ENCODE data around the gene FAM187B.

FAM187B gene

GRCh38 chr19:35256566-35256965 is 28.0 kb upstream of the FAM187B start:
- Histone ChIP-seq H4K20me1 (ENCODE audit: insufficient read depth) (no peaks in the 10 kb centered on the region), H3K9ac (no peak overlapping the region), H3K4me3 (IDR thresholded peaks at IDR 0.05; ENCODE audit: insufficient read depth, low read depth, low read length) (no peak overlapping the region), H3K27me3 (ENCODE audit: insufficient read depth, low read depth) (no peaks in the 10 kb centered on the region), H2AFZ (ENCODE audit: low read depth) (no peak overlapping the region), H3K79me2 (ENCODE audit: insufficient read depth, low read depth) (no peaks in the 10 kb centered on the region), H3K4me2 (no peak overlapping the region), H3K4me1 (ENCODE audit: low read depth, poor library complexity, severe bottlenecking) (no peaks in the 10 kb centered on the region), H3K27ac (no peak overlapping the region), H3K36me3 (ENCODE audit: insufficient read depth) (no peaks in the 10 kb centered on the region)
- TF ChIP-seq CTCF (conservative IDR thresholded peaks at IDR 0.05; ENCODE audit: low read depth, low read length), result no peak

- no peak overlapping the region for H3K27ac ChIP-seq
- H4K20me1 ChIP-seq (ENCODE audit: insufficient read depth), result no peaks in the 10 kb centered on the region
- TF ChIP-seq CTCF (conservative IDR thresholded peaks at IDR 0.05; ENCODE audit: low read depth, low read length), result no peak
- no peak overlapping the region for H2AFZ ChIP-seq (ENCODE audit: low read depth)
- no peaks in the 10 kb centered on the region for H3K79me2 ChIP-seq (ENCODE audit: insufficient read depth, low read depth)
- no peak overlapping the region for H3K4me3 ChIP-seq (IDR thresholded peaks at IDR 0.05; ENCODE audit: insufficient read depth, low read depth, low read length)
- H3K9ac ChIP-seq, result no peak overlapping the region
- no peaks in the 10 kb centered on the region for H3K36me3 ChIP-seq (ENCODE audit: insufficient read depth)
- H3K4me2 ChIP-seq, result no peak overlapping the region
- H3K27me3 ChIP-seq (ENCODE audit: insufficient read depth, low read depth), result no peaks in the 10 kb centered on the region
- no peaks in the 10 kb centered on the region for H3K4me1 ChIP-seq (ENCODE audit: low read depth, poor library complexity, severe bottlenecking)
Observed at GRCh38 chr19:35254341-35255297, 26.1 kb upstream of the FAM187B start.

GRCh38 chr19:35253316-35254286 is 25.1 kb upstream of the FAM187B start:
- TF ChIP-seq CTCF (conservative IDR thresholded peaks at IDR 0.05; ENCODE audit: low read depth, low read length), result no peak
- Histone ChIP-seq H3K4me1 (ENCODE audit: low read depth, poor library complexity, severe bottlenecking) (no peaks in the 10 kb centered on the region), H4K20me1 (ENCODE audit: insufficient read depth) (no peaks in the 10 kb centered on the region), H2AFZ (ENCODE audit: low read depth) (no peak overlapping the region), H3K9ac (no peak overlapping the region), H3K27me3 (ENCODE audit: insufficient read depth, low read depth) (no peaks in the 10 kb centered on the region), H3K27ac (no peak overlapping the region), H3K79me2 (ENCODE audit: insufficient read depth, low read depth) (no peaks in the 10 kb centered on the region), H3K4me2 (no peak overlapping the region), H3K4me3 (IDR thresholded peaks at IDR 0.05; ENCODE audit: insufficient read depth, low read depth, low read length) (no peak overlapping the region), H3K36me3 (ENCODE audit: insufficient read depth) (no peaks in the 10 kb centered on the region)

GRCh38 chr19:35251456-35251855 is 22.9 kb upstream of the FAM187B start:
- Histone ChIP-seq H2AFZ (ENCODE audit: low read depth) (no peak overlapping the region), H3K4me2 (no peak overlapping the region), H3K27ac (no peak overlapping the region), H3K36me3 (ENCODE audit: insufficient read depth) (no peaks in the 10 kb centered on the region), H3K9ac (no peak overlapping the region), H3K79me2 (ENCODE audit: insufficient read depth, low read depth) (no peaks in the 10 kb centered on the region), H4K20me1 (ENCODE audit: insufficient read depth) (no peaks in the 10 kb centered on the region), H3K4me3 (IDR thresholded peaks at IDR 0.05; ENCODE audit: insufficient read depth, low read depth, low read length) (no peak overlapping the region), H3K4me1 (ENCODE audit: low read depth, poor library complexity, severe bottlenecking) (peaks cover 8% of the 10 kb centered on the region), H3K27me3 (ENCODE audit: insufficient read depth, low read depth) (peaks cover 4% of the 10 kb centered on the region)
- no peak for TF ChIP-seq CTCF (conservative IDR thresholded peaks at IDR 0.05; ENCODE audit: low read depth, low read length)
